Inflammatory macrophage (primary cell): ENCODE results near the gene UNC5A.
A peak's percentile ranks its signal among the peaks of the same experiment; 100 is the strongest.

Experiments used
- DNase-seq, 2 donors: peaks; one replicate each; pipeline ENCODE4 v3.0.0-alpha.2; 2020 to 2022

UNC5A gene

GRCh38 chr5:176899946-176900779, 89.8 kb downstream of the UNC5A start:
- DNase-seq: peak; percentile 2 to 25

- no peak for DNase-seq
Measured at GRCh38 chr5:176900780-176901204, 90.4 kb downstream of the UNC5A start.

- peak; percentile 82 to 86 for DNase-seq
Measured at GRCh38 chr5:176901260-176902101, 91.1 kb downstream of the UNC5A start.

- DNase-seq: no peak
Measured at GRCh38 chr5:176902102-176902814, 91.9 kb downstream of the UNC5A start.

GRCh38 chr5:176902911-176903664, 92.7 kb downstream of the UNC5A start:
- DNase-seq: peak; percentile 79 to 91

GRCh38 chr5:176904276-176904675, 93.9 kb downstream of the UNC5A start:
- DNase-seq: no peak

GRCh38 chr5:176906126-176906525, 95.8 kb downstream of the UNC5A start:
- no peak for DNase-seq

GRCh38 chr5:176906796-176907195, 96.4 kb downstream of the UNC5A start:
- DNase-seq: no peak

GRCh38 chr5:176908675-176909368, 98.5 kb downstream of the UNC5A start:
- peak; percentile 61 to 77 for DNase-seq

GRCh38 chr5:176912115-176912514, 101.8 kb downstream of the UNC5A start:
- DNase-seq: no peak

- no peak for DNase-seq
Measured at GRCh38 chr5:176915906-176916305, 105.5 kb downstream of the UNC5A start.

- DNase-seq: no peak
Measured at GRCh38 chr5:176916337-176916736, 106.0 kb downstream of the UNC5A start.

GRCh38 chr5:176918613-176919012, 108.3 kb downstream of the UNC5A start:
- no peak for DNase-seq

- DNase-seq: no peak
Measured at GRCh38 chr5:176921714-176922113, 111.4 kb downstream of the UNC5A start.

GRCh38 chr5:176922817-176923216, 112.5 kb downstream of the UNC5A start:
- DNase-seq: no peak

GRCh38 chr5:176927562-176927961, 117.2 kb downstream of the UNC5A start:
- peak in 1 of 2 donors; percentile 17 for DNase-seq

- no peak for DNase-seq
Measured at GRCh38 chr5:176929654-176930053, 119.3 kb downstream of the UNC5A start.
